ES-I3 (cell line): ENCODE data around the gene IL1RAPL1.

Experiments
- H3K36me3 ChIP-seq: 2 replicates; pipeline ENCODE4 v1.6.1; 2013; ENCODE audit warnings: mild to moderate bottlenecking, low read length, control low read depth, moderate library complexity; ENCODE audit not compliant: insufficient read depth
- H3K4me1 ChIP-seq: 2 replicates; pipeline ENCODE4 v1.6.1; 2013; ENCODE audit warnings: mild to moderate bottlenecking, control low read depth, low read length; ENCODE audit not compliant: insufficient read depth
- H3K9ac ChIP-seq: 2 replicates; pipeline ENCODE4 v1.6.1; 2013; ENCODE audit warnings: low read depth, mild to moderate bottlenecking, low read length, moderate library complexity
- H3K9me3 ChIP-seq: 2 replicates; pipeline ENCODE4 v1.6.1; 2013; ENCODE audit warnings: mild to moderate bottlenecking, low read length, moderate library complexity; ENCODE audit not compliant: control insufficient read depth, insufficient read depth

The IL1RAPL1 gene

DNA sequence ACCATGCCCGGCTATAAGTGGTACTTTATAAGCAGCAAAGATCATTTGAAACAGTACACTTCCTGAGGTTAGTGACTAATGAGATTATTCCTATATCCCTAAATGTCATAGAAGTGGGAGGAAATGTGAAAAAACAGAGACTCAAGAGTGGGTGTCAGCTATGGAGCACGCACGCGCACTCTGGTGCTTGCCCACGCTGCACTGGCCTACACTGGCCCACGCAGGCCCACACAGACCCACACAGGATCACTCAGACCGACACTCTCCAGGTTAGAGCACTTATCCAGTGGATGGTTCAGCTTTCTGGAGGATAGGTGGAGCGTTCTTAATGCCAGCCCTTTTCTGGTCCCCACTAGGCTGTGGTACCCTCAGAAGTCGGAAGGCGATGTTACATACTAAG is 78.5 kb downstream of the IL1RAPL1 start:
- no peaks in the 10 kb centered on the region for H3K9me3 ChIP-seq
- H3K4me1 ChIP-seq, result no peaks in the 10 kb centered on the region
- no peak overlapping the region for H3K9ac ChIP-seq
- H3K36me3 ChIP-seq, result no peaks in the 10 kb centered on the region

DNA sequence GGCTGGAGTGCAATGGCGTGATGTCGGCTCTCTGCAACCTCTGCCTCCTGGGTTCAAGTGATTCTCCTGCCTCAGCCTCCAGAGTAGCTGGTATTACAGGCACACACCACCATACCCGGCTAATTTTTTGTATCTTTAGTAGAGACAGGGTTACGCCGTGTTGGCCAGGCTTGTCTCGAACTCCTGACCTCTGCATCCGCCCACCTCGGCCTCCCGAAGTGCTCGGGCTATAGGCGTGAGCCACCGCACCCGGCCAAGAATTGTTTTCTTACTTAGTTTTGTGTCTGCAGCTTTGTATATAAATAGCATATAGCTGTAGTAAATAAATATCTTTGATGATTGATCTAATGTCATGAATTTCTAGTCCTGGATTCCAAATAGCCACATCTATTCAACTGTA is 81.1 kb downstream of the IL1RAPL1 start:
- Histone ChIP-seq H3K36me3 (no peaks in the 10 kb centered on the region), H3K9ac (no peak overlapping the region), H3K4me1 (no peaks in the 10 kb centered on the region), H3K9me3 (no peaks in the 10 kb centered on the region)

DNA sequence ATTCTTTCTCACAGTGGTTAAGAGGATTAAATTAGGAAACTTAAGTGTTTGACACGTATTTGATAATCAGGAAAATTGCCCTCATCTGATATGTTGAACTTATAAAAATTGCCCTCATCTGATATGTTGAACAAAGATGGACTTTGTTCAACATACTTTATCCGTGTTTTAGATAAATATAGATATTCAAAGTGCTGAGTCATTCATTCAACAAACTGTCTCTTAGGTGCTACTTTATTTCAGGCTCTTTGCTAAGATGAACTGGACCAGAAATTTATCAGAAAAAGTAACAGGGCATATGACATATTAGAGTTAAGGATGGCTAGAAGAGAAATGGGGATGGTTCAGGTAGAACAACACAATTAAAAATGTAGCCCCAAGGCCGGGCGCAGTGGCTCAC is 81.7 kb downstream of the IL1RAPL1 start:
- Histone ChIP-seq H3K9ac (no peak overlapping the region), H3K9me3 (no peaks in the 10 kb centered on the region), H3K36me3 (no peaks in the 10 kb centered on the region), H3K4me1 (no peaks in the 10 kb centered on the region)

DNA sequence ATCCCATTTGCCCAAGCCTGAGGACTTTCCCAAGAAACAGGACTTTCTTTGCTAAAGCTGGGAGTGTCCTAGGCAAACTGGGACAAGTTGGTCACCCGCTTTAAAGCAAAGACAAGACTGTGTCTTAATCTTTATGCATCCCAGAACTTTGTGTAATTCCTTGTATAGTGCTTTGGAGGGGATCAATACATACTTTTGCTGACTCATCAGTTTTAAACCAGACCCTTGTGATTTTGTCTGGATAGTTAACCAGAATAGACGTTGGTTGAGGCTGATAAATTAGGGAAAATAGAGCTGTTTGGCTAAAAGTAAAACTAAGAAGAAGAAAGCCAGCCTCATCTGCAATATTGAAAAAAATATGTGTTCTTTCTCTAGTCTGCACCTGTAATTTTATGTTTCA is 82.8 kb downstream of the IL1RAPL1 start:
- no peaks in the 10 kb centered on the region for H3K36me3 ChIP-seq
- H3K4me1 ChIP-seq, result no peaks in the 10 kb centered on the region
- H3K9ac ChIP-seq, result no peak overlapping the region
- H3K9me3 ChIP-seq, result no peaks in the 10 kb centered on the region

DNA sequence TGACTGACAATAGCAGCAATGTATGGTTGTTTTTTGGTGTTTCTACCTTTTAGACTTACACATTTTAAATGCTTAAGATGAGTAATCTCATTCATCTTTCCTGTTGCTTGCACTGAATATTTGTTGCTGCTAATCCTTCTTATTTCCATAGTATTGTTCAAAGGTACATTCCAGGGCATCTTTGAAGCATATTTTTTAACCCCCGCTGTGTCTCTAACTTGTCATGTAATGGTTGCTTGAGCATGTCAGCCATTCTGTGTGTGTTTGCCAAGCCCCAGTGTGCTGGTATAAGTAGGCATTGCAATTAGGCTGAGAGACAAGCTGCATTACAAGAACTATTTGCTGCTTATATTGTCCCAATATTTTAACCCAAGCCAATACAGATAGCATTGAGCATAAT is 87.9 kb downstream of the IL1RAPL1 start:
- no peak overlapping the region for H3K9ac ChIP-seq
- no peaks in the 10 kb centered on the region for H3K9me3 ChIP-seq
- H3K36me3 ChIP-seq, result no peaks in the 10 kb centered on the region
- no peaks in the 10 kb centered on the region for H3K4me1 ChIP-seq

DNA sequence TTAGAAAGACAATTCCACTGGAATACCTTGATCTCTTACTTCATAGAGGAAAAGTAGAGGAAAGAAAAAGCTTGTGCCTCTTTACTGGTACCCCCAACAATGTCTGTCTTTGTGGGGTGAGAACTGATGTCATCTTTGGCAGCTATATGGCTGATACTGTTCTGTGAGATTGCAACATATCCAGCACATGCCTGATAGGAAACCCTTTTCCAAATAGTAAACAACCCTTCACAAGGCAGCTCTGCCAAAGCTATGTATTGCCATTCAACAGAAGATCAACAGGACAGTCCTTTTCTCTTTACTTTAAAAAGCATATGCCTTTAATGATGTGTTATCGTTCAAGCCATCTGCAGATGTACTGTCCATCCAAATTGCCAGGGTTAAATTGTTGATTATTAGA is 105.9 kb downstream of the IL1RAPL1 start:
- Histone ChIP-seq H3K36me3 (no peaks in the 10 kb centered on the region), H3K4me1 (no peaks in the 10 kb centered on the region), H3K9me3 (no peaks in the 10 kb centered on the region), H3K9ac (no peak overlapping the region)

DNA sequence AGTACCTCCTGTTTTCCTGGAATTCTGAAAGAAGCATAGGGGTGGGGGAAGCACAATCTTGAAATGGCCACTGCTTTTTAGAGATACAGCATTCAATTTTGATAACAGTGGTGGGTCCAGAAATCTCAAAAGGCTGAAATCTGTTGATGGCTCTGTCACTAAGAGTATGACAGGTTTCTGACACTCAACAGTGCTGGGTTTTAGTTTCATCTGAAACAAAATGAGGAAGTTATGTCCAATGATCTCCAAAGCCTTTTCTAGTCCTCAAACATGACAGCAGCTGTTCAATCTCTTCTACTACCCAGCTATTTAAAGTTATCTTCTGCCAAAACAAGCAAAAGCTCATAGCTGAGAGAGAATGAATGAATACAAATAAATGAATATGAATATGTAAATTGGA is 110.5 kb downstream of the IL1RAPL1 start:
- Histone ChIP-seq H3K9ac (no peak overlapping the region), H3K9me3 (no peaks in the 10 kb centered on the region), H3K36me3 (no peaks in the 10 kb centered on the region), H3K4me1 (no peaks in the 10 kb centered on the region)

DNA sequence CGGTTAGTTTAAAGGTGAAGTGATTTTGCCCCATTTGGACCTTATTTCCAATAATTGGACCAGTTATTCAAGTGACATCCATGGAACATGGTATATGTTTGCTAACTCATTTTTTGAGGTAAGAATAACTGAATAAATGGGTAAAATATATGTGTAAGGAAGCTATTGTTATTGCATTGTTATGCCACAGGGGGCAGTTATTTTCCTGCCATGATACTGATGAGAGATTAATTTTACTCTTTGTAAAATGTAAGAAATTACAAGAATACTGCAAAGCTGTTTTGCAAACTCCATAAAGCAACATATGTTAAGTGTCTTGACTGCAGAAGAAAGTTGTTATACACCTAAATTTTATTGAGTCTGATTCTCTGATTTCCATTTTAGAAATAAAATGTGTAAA is 114.0 kb downstream of the IL1RAPL1 start:
- Histone ChIP-seq H3K9me3 (no peaks in the 10 kb centered on the region), H3K36me3 (no peaks in the 10 kb centered on the region), H3K4me1 (no peaks in the 10 kb centered on the region), H3K9ac (no peak overlapping the region)

DNA sequence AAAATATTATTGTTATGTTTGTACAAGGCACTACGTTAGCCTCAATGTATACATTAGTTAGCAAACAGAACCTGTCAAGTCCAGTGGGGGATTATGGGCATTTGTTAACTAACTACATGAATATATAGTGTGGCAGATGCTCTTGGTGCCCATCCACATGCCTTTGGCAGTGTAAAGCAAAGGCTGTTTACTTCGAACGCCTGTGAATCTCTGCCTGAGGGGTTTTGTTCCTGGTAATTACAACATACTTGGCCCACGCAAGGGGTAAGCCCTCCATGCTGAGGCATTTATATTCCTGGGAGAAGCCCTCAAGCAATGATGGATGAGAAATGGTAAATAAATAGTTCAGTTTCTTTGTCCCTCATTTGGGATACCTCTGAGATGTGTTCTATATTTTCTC is 119.7 kb downstream of the IL1RAPL1 start:
- no peaks in the 10 kb centered on the region for H3K9me3 ChIP-seq

DNA sequence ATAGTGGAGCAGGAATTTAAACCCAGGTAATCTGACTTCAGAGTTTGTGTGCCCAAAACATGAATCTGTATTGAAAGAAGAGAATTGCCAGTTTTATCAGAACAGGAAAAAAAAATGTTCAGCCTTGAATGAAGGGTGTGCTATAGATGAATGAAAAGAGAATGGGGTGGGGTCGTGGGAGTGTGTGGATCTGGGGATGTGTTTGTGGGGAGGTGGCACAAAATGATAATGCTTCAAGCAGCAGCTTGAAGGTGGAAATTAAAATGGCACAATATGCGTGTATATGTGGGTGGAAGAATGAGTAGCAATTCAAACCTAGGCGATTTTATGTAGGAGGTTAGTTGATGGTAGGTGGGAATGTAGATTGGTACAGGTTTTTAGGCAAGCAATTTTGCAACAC is 122.2 kb downstream of the IL1RAPL1 start:
- Histone ChIP-seq H3K36me3 (no peaks in the 10 kb centered on the region), H3K9ac (no peak overlapping the region), H3K9me3 (no peaks in the 10 kb centered on the region; the same call in 1 of the 2 replicates), H3K4me1 (no peaks in the 10 kb centered on the region)

More for the DNA sequence above, 119.7 kb downstream of the IL1RAPL1 start:
- H3K9ac ChIP-seq, result no peak overlapping the region
- H3K36me3 ChIP-seq, result no peaks in the 10 kb centered on the region
- H3K4me1 ChIP-seq, result no peaks in the 10 kb centered on the region

DNA sequence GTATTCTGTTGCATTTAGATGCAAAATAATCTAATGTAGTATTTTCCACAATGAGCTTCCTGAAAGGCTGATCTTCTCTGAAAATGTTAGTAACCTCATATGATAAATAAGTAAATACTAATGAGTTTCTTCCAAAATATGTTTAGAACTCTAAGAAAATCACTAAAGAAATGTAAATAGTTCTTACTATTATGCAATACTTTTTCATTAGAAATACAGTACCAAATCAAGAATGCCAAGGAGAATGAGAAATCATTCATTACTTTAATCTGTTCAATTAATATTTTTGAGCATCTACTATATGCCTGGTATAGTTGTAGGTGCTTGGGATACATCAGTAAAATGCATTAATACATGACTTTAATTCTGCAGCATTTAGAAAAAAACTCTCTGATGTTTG is 130.6 kb downstream of the IL1RAPL1 start:
- Histone ChIP-seq H3K9me3 (no peaks in the 10 kb centered on the region), H3K9ac (no peak overlapping the region), H3K36me3 (no peaks in the 10 kb centered on the region), H3K4me1 (no peaks in the 10 kb centered on the region)

DNA sequence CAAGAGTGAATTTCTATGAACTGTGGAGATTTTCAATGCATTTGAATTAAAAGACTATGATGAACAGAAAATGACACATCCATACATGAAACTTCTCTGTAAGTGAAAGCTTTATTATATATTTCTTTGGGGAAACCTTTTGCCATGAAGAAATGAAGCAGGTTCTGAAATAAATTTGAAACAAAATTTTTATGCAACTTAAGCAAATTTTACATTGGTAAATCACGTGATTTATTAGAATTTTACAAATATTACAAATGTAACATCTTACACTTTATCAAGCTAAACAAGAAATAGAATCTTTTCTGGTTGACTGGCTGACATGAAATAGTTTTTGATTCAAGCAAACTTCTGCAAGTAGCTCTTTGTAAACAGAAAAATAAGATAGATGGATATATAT is 131.2 kb downstream of the IL1RAPL1 start:
- Histone ChIP-seq H3K36me3 (no peaks in the 10 kb centered on the region), H3K4me1 (no peaks in the 10 kb centered on the region), H3K9ac (no peak overlapping the region), H3K9me3 (no peaks in the 10 kb centered on the region)

DNA sequence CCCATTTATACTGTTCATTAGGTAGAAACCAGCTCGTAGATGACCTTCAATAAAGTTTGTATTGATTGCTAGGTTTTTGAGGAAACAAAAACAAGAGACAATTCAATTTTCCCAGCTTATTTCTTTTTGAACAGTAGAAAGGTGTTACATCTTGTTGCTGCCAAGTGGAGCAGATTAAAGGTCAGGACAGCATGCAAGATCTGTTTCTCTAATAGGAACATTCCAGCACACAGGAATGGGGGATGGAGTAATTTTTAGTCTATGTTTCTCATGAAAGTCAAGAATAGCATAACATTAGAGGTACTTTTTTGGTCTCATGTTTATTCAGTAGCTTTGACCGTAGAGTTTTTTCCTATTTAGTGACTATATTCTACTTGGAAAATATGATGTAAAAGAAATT is 132.4 kb downstream of the IL1RAPL1 start:
- Histone ChIP-seq H3K4me1 (no peaks in the 10 kb centered on the region), H3K36me3 (no peaks in the 10 kb centered on the region), H3K9me3 (no peaks in the 10 kb centered on the region), H3K9ac (no peak overlapping the region)

DNA sequence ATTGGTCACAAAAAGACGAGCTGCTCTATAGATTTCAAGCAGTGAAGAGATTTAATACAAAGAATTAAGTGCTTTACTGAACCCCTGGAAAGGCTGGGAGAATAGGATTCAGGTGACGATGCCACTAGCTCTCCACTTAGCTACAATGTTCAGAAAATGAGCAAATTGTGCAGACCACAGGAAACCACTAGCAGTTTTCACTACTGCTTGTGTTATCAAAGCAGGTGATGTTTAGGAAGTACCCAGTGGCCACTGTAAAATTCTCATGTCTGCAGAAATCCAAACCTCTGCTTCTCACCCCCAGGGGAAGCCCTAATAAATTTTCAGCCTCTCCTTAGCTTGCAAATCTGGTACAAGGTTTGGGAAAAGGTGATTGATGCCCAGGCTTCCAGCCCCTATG is 165.1 kb downstream of the IL1RAPL1 start:
- no peaks in the 10 kb centered on the region for H3K4me1 ChIP-seq
- no peak overlapping the region for H3K9ac ChIP-seq
- H3K36me3 ChIP-seq, result no peaks in the 10 kb centered on the region
- no peaks in the 10 kb centered on the region for H3K9me3 ChIP-seq

DNA sequence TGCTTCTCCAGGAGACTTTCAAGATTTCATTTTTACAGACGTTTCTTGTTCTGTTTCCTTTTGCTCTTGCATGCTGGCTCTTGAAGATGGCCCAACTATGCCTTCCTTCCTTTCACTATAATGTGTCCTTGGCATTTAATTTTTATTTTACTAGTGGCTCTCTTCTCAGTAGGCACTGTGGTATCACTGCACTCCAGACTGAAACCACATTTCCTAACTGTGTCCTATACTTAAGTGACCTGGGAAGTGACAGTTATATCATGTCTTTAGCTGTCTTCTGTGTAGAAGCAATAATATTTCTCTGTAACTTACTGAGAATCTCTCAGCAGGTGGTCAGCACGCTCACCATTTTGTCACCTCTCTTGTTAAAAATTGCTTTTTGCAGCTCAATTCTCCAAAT is 168.9 kb downstream of the IL1RAPL1 start:
- Histone ChIP-seq H3K9ac (no peak overlapping the region), H3K4me1 (no peaks in the 10 kb centered on the region), H3K36me3 (no peaks in the 10 kb centered on the region), H3K9me3 (no peaks in the 10 kb centered on the region)

DNA sequence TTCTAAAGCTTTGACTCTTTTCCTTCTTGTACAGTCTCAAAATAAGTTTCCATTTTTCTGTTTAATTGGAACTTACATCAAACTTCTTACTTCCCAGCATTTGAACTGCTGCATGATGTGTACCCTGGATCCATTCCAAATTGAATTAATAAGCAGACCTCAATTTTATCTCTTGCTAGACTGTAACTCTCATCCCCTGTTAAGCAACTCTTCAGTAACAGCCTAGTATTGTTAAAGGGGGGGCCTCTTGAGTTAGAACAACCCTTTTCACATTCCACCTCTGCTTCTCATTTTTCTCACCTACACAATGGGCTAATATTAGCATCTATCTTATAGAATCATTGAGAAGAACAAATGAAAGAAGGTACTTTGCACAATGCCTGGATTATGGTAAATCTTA is 169.4 kb downstream of the IL1RAPL1 start:
- H3K4me1 ChIP-seq, result no peaks in the 10 kb centered on the region
- H3K9ac ChIP-seq, result no peak overlapping the region
- H3K9me3 ChIP-seq, result no peaks in the 10 kb centered on the region
- H3K36me3 ChIP-seq, result no peaks in the 10 kb centered on the region
